Transverse colon (tissue), 4 donors: ENCODE results near the gene NEUROD4. TPM values are rescaled to one million over a fixed set of nuclear protein-coding genes. Genes with fewer than 3 reads are reported as not detected.

Experiments used
- DNase-seq: peaks from one replicate; pipeline ENCODE4 v3.0.0-alpha.2; 2019
- H3K27ac ChIP-seq, 4 donors: fragments of 200-600 bp; sonication (generic); 2 replicates each; pipeline ENCODE4 v1.5.1; 2016 to 2018; ENCODE audit warnings: inconsistent platforms in 4 of 4
- H3K27me3 ChIP-seq: fragments of 200-600 bp; sonication (generic); 2 replicates; pipeline ENCODE4 v1.5.1; 2017; ENCODE audit warnings: inconsistent platforms
- H3K36me3 ChIP-seq, 4 donors: fragments of 200-600 bp; sonication (generic); 2 replicates each; pipeline ENCODE4 v1.5.1; 2017 to 2019; ENCODE audit warnings: inconsistent platforms in 4 of 4
- H3K4me1 ChIP-seq, 4 donors: fragments of 200-600 bp; sonication (generic); 2 replicates each; pipeline ENCODE4 v1.5.1; 2017 to 2020; ENCODE audit warnings: inconsistent platforms in 4 of 4
- H3K4me3 ChIP-seq, 4 donors: fragments of 200-600 bp; sonication (generic); 1 replicate in 1 of 4; 2 replicates in 3 of 4; pipeline versions ENCODE4 v1.5.1 to v1.6.1; 2017 to 2019; ENCODE audit warnings: inconsistent platforms in 4 of 4
- H3K9me3 ChIP-seq, 2 donors: fragments of 200-600 bp; sonication (generic); 2 replicates each; pipeline ENCODE4 v1.5.1; 2017 to 2019; ENCODE audit warnings: inconsistent platforms in 2 of 2
- CTCF ChIP-seq, 5 experiments: fragments of 200-600 bp in 3 of 5; fragments of 450-650 bp in 2 of 5; sonication (generic) in 3 of 5; IDR thresholded peaks; 1 replicate in 2 of 5; 2 replicates in 3 of 5; pipeline ENCODE4 v1.5.1; 2016 to 2017; ENCODE audit warnings: antibody characterized with exemption in 5 of 5, inconsistent platforms in 3 of 5, mild to moderate bottlenecking in 2 of 5, moderate library complexity in 1 of 5
- EP300 ChIP-seq: sonication (generic); formaldehyde crosslinking; IDR thresholded peaks from one replicate; pipeline ENCODE4 v1.6.1; 2017; ENCODE audit warnings: antibody characterized with exemption, low read depth
- POLR2A ChIP-seq: fragments of 450-650 bp; IDR thresholded peaks from one replicate; pipeline ENCODE4 v1.6.1; 2016; ENCODE audit warnings: antibody characterized with exemption, mild to moderate bottlenecking, moderate library complexity
- POLR2AphosphoS5 ChIP-seq, 3 donors: sonication (generic); formaldehyde crosslinking; IDR thresholded peaks; one replicate each; pipeline ENCODE4 v1.6.1; 2016; ENCODE audit warnings: antibody characterized with exemption in 3 of 3
- WGBS, 2 donors: methylation state at CpG; one replicate each; pipeline ENCODE4 v1.1.5; 2018; ENCODE audit warnings: low coverage in 1 of 2; 5-methylcytosine and 5-hydroxymethylcytosine counted together
- in situ Hi-C, 4 donors: fragments of 200-750 bp; cut with MboI; loops; one replicate each; pipeline versions ENCODE4 v1.15.0 to v1.15.1; 2017; ENCODE audit warnings: low sequenced_read_pairs in 3 of 4, low pct_ligation_motif_present in 1 of 4, low pct_unique_long_range_greater_than_20kb in 1 of 4
- intact Hi-C: fragments of 100-400 bp; cut with DNase I; formaldehyde crosslinking; loops from one replicate; pipeline ENCODE4 v1.15.1; 2023; ENCODE audit warnings: low total_unique reads
- total RNA-seq, 4 donors: library from RNA; depleted of rRNA; stranded (reverse); fragments of >200 nt; gene quantifications; one replicate each; pipeline ENCODE4 v1.1.0, GENCODE V29; 2016

NEUROD4 gene
- total RNA-seq, 4 donors from 2014 or later, result not detected

DNA sequence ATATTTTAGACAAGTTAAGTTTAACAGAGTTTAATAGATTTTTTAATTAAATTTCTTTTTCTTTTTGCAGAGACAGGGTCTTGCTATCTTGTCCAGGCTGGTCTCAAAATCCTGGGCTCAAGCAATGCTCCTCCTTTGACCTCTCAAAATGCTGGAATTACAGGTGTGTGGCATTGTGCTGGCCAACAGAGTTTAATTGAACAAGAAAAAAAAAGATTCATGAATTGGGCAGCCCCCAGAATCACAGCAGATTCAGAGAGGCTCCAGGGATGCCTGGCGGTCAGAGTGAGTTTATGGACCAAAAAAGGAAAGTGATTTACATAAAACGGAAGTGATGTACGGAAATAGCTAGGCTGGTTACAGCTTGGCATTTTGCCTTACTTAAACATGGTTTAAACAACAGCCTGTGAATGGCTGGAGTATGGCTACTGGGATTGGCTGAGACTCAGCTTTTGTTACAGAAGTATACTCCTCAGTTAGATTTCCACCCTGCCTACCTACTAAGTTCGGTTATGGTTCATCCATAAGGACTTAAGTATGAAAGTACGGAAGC lies 20.7 kb upstream of the NEUROD4 start:
- Histone ChIP-seq H3K9me3 (no peaks in the 10 kb centered on the region), H3K36me3 (no peaks in the 10 kb centered on the region), H3K4me1 (no peaks in the 10 kb centered on the region), H3K27me3 (no peaks in the 10 kb centered on the region), H3K4me3 (no peak overlapping the region), H3K27ac (no peak overlapping the region)
- intact Hi-C loops, result no loop called here
- in situ Hi-C loops, result loop anchor here in 1 of 4 donors (10.0 kb wide), 1 partner anchor 66 kb away; no protein-coding TSS in a partner anchor
- WGBS, 2 donors, result 59 to 75% methylated on average over 3 to 5 of the region's 5 CpGs
- TF ChIP-seq EP300, result no peak
- TF ChIP-seq CTCF (IDR thresholded peaks at IDR 0.05), result no peak
- no peak for TF ChIP-seq POLR2A
- no peak for TF ChIP-seq POLR2AphosphoS5 (IDR thresholded peaks at IDR 0.05)
- DNase-seq, result no peak

- H3K36me3 ChIP-seq, result no peaks in the 10 kb centered on the region
- peaks cover 6% of the 10 kb centered on the region for H3K27me3 ChIP-seq
- H3K4me3 ChIP-seq, result no peak overlapping the region
- H3K9me3 ChIP-seq, result no peaks in the 10 kb centered on the region
- H3K4me1 ChIP-seq, result no peaks in the 10 kb centered on the region
- 60 to 67% methylated on average over 4 of the region's 4 CpGs for WGBS, 2 donors
- no peak overlapping the region for H3K27ac ChIP-seq
- DNase-seq, result no peak
- in situ Hi-C loops, result no loop called here
- no peak for TF ChIP-seq CTCF (IDR thresholded peaks at IDR 0.05)
- TF ChIP-seq EP300, result no peak
- TF ChIP-seq POLR2A, result no peak
- TF ChIP-seq POLR2AphosphoS5 (IDR thresholded peaks at IDR 0.05), result no peak
- intact Hi-C loops, result loop anchor here (10.0 kb wide), 1 partner anchor 133 kb away; no protein-coding TSS in a partner anchor
Observed at GRCh38 chr12:55001198-55001868, 18.4 kb upstream of the NEUROD4 start.

DNA sequence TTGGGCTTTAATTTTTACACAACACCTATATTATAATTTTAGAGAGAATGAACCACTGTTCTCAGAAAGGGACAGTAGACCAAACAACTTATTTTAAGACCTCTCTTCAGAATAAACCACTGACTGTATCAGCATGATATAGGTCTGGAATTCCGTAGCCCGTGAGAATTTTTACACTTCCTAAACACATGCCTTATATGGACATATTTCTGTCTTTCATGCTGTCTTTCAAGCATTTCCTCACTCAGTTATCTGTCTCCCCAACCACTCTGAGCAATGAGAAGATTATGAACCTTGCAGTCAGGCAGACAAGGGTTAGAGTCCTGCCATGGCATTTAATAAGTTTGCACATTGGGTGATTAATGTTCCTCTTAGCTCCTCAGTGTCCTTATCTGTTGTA lies 17.4 kb upstream of the NEUROD4 start:
- no peak for TF ChIP-seq POLR2AphosphoS5 (IDR thresholded peaks at IDR 0.05)
- no peak for TF ChIP-seq EP300
- no peak for TF ChIP-seq POLR2A
- TF ChIP-seq CTCF (IDR thresholded peaks at IDR 0.05), result no peak
- in situ Hi-C loops, result no loop called here
- Histone ChIP-seq H3K4me1 (no peaks in the 10 kb centered on the region), H3K27me3 (peaks cover 6% of the 10 kb centered on the region), H3K4me3 (no peak overlapping the region), H3K27ac (no peak overlapping the region), H3K9me3 (no peaks in the 10 kb centered on the region), H3K36me3 (no peaks in the 10 kb centered on the region)
- DNase-seq, result no peak
- WGBS, 2 donors, result 78 to 93% methylated on average over 2 of the region's 2 CpGs
- intact Hi-C loops, result loop anchor here (10.0 kb wide), 1 partner anchor 132 kb away; no protein-coding TSS in a partner anchor

DNA sequence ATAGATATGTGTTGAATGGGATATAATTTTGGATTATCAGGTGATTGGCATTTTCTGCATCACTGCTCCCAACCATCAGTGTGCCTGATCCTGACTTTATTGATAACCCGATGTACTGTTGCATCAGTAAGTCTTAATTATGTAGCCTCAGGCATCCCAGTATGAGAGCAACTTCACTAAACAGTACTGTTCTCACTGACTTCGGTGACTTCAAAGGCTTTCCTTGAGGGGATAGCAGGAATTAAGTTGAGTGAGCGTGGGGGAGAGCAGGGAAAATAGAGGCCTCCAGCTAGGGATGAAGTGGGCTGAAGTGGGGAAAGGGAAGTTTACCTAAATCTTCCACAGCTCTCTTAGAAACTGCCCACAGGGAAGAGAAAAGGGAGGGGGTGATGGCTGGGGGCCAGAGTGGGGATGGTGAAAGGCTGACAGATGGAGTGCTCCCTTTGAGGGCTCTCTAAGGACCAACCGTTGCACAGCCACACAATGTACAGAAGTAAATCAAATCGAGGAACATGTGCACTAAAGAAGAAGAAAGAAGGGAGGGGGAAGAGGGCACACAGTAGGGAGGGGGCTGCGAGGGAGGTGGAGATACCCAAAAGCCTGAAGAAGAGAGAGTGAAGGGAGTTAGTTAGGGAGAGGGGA lies 10.7 kb upstream of the NEUROD4 start:
- in situ Hi-C loops, result no loop called here
- H3K36me3 ChIP-seq, result no peaks in the 10 kb centered on the region
- 32 to 39% methylated on average over 4 to 6 of the region's 6 CpGs for WGBS, 2 donors
- intact Hi-C loops, result loop anchor here (10.0 kb wide), 1 partner anchor 126 kb away; no protein-coding TSS in a partner anchor
- H3K4me3 ChIP-seq, result no peak overlapping the region
- no peak for DNase-seq
- no peak overlapping the region for H3K27ac ChIP-seq
- H3K4me1 ChIP-seq, result no peaks in the 10 kb centered on the region
- H3K9me3 ChIP-seq, result peaks cover 0 to 2% of the 10 kb centered on the region in 2 donors
- no peak for TF ChIP-seq EP300
- TF ChIP-seq POLR2AphosphoS5 (IDR thresholded peaks at IDR 0.05), result no peak
- TF ChIP-seq CTCF (IDR thresholded peaks at IDR 0.05), result no peak
- TF ChIP-seq POLR2A, result no peak
- H3K27me3 ChIP-seq, result peaks cover 6% of the 10 kb centered on the region
